Kidney (tissue), 14 donors: ENCODE measurements around the gene AEN. TPM values are rescaled to one million over a fixed set of nuclear protein-coding genes. Genes with fewer than 3 reads are reported as not detected.
"Not testable (repeated sequence)": the region's sequence is repeated elsewhere in the genome, so short reads cannot be mapped to it uniquely, and the experiment has no call there.

Source experiments
- DNase-seq, 5 donors: peaks; one replicate each; pipeline ENCODE4 v3.0.0-alpha.2; 2013 to 2020
- FAIRE-seq: peaks from 2 replicates; lab custom pipeline; 2012; peaks lifted over from hg19 to GRCh38; lab: Jason Lieb, UNC
- H3K27ac ChIP-seq, 2 donors: one replicate each; pipeline ENCODE4 v1.7.0; 2013; ENCODE audit warnings: low read depth in 2 of 2, low read length in 2 of 2, inconsistent platforms in 1 of 2
- H3K27me3 ChIP-seq: one replicate; pipeline ENCODE4 v1.7.1; 2013; ENCODE audit warnings: low read length, inconsistent platforms; ENCODE audit not compliant: control insufficient read depth, insufficient read depth
- H3K36me3 ChIP-seq, 3 donors: one replicate each; pipeline versions ENCODE4 v1.7.0 to v1.7.1; 2013; ENCODE audit warnings: low read length in 3 of 3, control low read depth in 1 of 3, inconsistent platforms in 1 of 3; ENCODE audit not compliant: insufficient read depth in 3 of 3, control insufficient read depth in 2 of 3
- H3K4me1 ChIP-seq, 3 donors: one replicate each; pipeline versions ENCODE4 v1.7.0 to v1.7.1; 2013; ENCODE audit warnings: low read length in 3 of 3, inconsistent platforms in 1 of 3, low read depth in 1 of 3; ENCODE audit not compliant: control insufficient read depth in 2 of 3, insufficient read depth in 2 of 3
- H3K4me3 ChIP-seq, 3 donors: one replicate each; pipeline versions ENCODE4 v1.7.0 to v1.8.1; 2013; ENCODE audit warnings: low read length in 3 of 3, control low read depth in 1 of 3, inconsistent platforms in 1 of 3
- H3K9ac ChIP-seq, 3 donors: one replicate each; pipeline versions ENCODE4 v1.7.0 to v1.7.1; 2013; ENCODE audit warnings: low read length in 3 of 3, control low read depth in 1 of 3, inconsistent platforms in 1 of 3
- H3K9me3 ChIP-seq, 3 donors: one replicate each; pipeline versions ENCODE4 v1.7.0 to v1.7.1; 2013; ENCODE audit warnings: low read length in 3 of 3, control low read depth in 1 of 3, inconsistent platforms in 1 of 3; ENCODE audit not compliant: control insufficient read depth in 2 of 3, insufficient read depth in 1 of 3
- intact Hi-C: fragments of 100-400 bp; cut with DNase I; formaldehyde crosslinking; loops from one replicate; pipeline ENCODE4 v1.11.1; 2022
- polyA plus RNA-seq: library from polyadenylated mRNA; stranded (reverse); fragments of 350-450 nt; fragmentation: Illumina TruSeq; extraction: RNeasy Lipid Tissue Mini Kit (QIAGEN cat#74804); gene quantifications from one replicate; pipeline ENCODE4 v1.2.3, GENCODE V29; 2014; ENCODE audit warnings: low read depth, low replicate concordance; ENCODE audit not compliant: insufficient read depth
- total RNA-seq: library from RNA; stranded (reverse); fragmentation: NEBNext Ultra II Directional; extraction: Animal tissue kit (Norgen Biotek cat#: 25700); gene quantifications from one replicate; pipeline ENCODE4 v1.2.1, GENCODE V29; 2021
- TF ChIP-seq, protein P1 (sequence below): IDR thresholded peaks from 3 replicates; pipeline ENCODE4 v1.5.1; 2012; ENCODE audit warnings: mild to moderate bottlenecking, moderate library complexity, borderline replicate concordance; ENCODE audit not compliant: insufficient read depth; ENCODE audit errors: extremely low read depth
- donor health status: control.
- donor health status: control.
- donor health status: control.
- donor health status: control.
- donor health status: control.
- donor health status: DM: yes; HTN: yes; CAD: no.
- donor health status: Normal renal cell carcinoma (clear cell type).

Gene AEN
- total and polyA plus RNA-seq, 2 donors from 2014 or later: 6.2 to 17.4 TPM

DNA sequence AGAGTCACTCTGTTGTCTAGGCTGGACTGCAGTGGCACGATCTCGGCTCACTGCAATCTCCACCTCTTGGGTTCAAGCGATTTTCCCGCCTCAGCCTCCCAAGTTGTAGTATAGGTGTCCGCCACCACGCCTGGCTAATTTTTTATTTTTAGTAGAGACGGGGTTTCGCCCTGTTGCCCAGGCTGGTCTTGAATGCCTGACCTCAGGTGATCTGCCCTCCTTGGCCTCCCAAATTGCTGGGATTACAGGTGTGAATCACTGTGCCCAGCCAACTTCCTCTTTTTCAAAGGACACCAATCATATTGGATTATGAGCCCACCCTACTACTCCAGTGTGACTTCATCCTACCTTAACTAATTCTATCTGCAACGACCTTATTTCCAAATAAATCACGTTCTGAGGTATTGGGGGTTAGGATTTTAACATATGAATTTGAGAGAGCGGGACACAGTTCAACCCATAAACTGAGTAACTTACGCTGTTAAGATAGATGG, 20.9 kb downstream of the AEN start:
- H3K4me1 ChIP-seq: peaks cover 0 to 14% (median 13%) of the 10 kb centered on the region in 3 donors
- DNase-seq: no peak

DNA sequence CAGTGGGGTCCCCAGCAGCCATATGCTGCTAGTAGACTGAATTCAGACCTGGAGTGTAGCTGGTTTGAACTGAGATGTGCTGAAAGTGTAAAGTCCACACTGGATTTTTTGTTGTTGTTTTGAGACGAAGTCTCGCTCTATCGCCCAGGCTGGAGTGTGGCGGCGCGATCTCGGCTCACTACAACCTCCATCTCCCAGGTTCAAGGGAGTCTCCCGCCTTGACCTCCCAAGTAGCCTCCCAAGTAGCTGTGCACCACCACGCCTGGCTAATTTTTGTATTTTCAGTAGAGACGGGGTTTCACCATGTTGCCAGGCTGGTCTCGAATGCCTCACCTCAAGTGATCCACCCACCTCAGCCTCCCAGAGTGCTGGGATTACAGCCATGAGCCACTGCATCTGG, 21.4 kb downstream of the AEN start:
- peaks cover 0 to 14% (median 13%) of the 10 kb centered on the region in 3 donors for H3K4me1 ChIP-seq
- DNase-seq, intact Hi-C loops, FAIRE-seq, H3K36me3 ChIP-seq, H3K4me3 ChIP-seq, H3K9ac ChIP-seq, H3K27me3 ChIP-seq, H3K27ac ChIP-seq, H3K9me3 ChIP-seq: not testable (repeated sequence)

More for the DNA sequence above, 20.9 kb downstream of the AEN start:
- no peaks in the 10 kb centered on the region for H3K36me3 ChIP-seq
- H3K9ac ChIP-seq: no peak overlapping the region
- intact Hi-C loops: no loop called here
- H3K27me3 ChIP-seq: no peaks in the 10 kb centered on the region
- H3K9me3 ChIP-seq: no peaks in the 10 kb centered on the region
- no peak for FAIRE-seq
- no peak overlapping the region for H3K4me3 ChIP-seq
- TF ChIP-seq, protein P1, sequence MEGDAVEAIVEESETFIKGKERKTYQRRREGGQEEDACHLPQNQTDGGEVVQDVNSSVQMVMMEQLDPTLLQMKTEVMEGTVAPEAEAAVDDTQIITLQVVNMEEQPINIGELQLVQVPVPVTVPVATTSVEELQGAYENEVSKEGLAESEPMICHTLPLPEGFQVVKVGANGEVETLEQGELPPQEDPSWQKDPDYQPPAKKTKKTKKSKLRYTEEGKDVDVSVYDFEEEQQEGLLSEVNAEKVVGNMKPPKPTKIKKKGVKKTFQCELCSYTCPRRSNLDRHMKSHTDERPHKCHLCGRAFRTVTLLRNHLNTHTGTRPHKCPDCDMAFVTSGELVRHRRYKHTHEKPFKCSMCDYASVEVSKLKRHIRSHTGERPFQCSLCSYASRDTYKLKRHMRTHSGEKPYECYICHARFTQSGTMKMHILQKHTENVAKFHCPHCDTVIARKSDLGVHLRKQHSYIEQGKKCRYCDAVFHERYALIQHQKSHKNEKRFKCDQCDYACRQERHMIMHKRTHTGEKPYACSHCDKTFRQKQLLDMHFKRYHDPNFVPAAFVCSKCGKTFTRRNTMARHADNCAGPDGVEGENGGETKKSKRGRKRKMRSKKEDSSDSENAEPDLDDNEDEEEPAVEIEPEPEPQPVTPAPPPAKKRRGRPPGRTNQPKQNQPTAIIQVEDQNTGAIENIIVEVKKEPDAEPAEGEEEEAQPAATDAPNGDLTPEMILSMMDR: no peak
- H3K27ac ChIP-seq: no peak overlapping the region

DNA sequence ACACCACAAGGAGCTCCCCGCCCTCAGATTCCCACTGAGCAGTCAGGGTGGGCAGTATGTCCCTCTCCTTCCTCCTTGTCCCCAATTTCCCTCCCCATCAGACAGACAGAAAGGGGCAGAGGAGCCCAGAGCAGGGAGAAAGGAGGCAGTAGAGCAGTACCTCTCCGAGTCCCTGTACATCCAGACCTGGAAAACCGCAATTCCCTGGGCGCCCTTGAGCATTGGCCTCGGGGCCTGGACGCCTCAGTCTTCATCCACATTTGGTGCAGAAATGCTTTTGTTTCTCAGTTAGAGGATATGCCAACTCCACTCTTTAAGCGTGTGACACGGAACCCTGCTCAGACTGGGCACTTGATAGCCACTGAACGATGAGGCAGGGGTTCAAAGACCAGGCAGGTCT, 23.6 kb downstream of the AEN start:
- H3K4me3 ChIP-seq: no peak overlapping the region
- intact Hi-C loops: no loop called here
- H3K4me1 ChIP-seq: peaks cover 0 to 5% (median 4%) of the 10 kb centered on the region in 3 donors
- H3K27me3 ChIP-seq: no peaks in the 10 kb centered on the region
- TF ChIP-seq, protein P1: no peak
- no peak overlapping the region for H3K27ac ChIP-seq
- DNase-seq: no peak
- H3K9ac ChIP-seq: no peak overlapping the region
- no peak for FAIRE-seq
- no peaks in the 10 kb centered on the region for H3K36me3 ChIP-seq
- H3K9me3 ChIP-seq: no peaks in the 10 kb centered on the region

DNA sequence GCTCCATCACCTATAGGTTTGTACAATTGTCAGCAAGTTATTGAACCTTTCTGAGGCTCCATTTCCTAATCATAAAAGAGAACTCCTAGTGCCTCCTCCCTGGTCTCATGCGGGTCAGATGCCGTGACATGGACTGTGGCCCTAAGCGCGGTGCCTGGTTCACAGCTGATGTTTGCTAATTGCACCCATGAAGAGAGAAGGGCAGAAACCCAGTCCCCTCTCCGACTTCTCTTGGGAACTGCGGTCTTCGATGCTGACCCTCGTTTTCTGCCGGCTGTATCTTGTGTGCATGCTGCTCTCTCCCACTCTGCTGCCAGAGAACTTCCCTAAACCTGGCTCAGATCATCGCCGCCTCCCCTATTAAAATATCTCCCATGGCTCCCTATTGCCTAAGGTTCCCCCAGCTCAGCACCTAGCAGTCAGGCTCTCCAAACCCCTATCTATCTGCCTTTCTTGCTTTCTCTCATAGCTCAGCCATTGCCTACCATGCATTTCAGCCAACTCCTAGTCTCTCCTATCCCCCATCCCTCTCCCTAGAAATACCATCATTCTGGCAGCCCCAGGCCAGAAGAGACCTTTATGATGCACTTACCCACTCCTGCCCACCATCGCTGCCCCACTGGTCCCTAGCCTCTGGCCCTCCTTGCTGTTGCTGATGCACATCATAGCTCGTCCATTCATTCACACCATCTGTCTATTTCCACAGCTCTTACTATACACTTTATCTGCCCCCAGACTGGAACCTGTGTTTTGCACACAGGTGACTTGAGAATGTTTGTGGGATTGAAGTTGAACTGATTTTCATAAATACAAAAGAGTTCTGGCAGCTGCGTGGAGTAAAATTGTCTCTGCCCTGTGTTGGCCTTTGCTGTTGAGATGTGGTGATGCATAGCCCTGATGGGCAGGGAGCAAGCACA, 24.3 kb downstream of the AEN start:
- no peak overlapping the region for H3K4me3 ChIP-seq
- H3K27ac ChIP-seq: no peak overlapping the region
- no peaks in the 10 kb centered on the region for H3K9me3 ChIP-seq
- no peak overlapping the region for H3K9ac ChIP-seq
- TF ChIP-seq, protein P1: no peak
- DNase-seq (no peak), FAIRE-seq (no peak)
- peaks cover 0 to 5% (median 0%) of the 10 kb centered on the region in 3 donors for H3K4me1 ChIP-seq
- no peaks in the 10 kb centered on the region for H3K36me3 ChIP-seq
- intact Hi-C loops: no loop called here
- H3K27me3 ChIP-seq: no peaks in the 10 kb centered on the region
